Colonic mucosa (tissue), 4 donors: Measurements from ENCODE around the gene RPE65. TPM values are rescaled to one million over a fixed set of nuclear protein-coding genes. Genes with fewer than 3 reads are reported as not detected.
"Not testable (repeated sequence)": the region's sequence is repeated elsewhere in the genome, so short reads cannot be mapped to it uniquely, and the experiment has no call there.

Experiments
- DNase-seq: peaks from one replicate; pipeline ENCODE4 v3.0.0-alpha.2; 2020
- H3K27ac ChIP-seq: fragments of 200-600 bp; one replicate; pipeline ENCODE4 v1.8.0; 2021
- H3K27me3 ChIP-seq: fragments of 200-600 bp; one replicate; pipeline ENCODE4 v1.8.0; 2021
- H3K36me3 ChIP-seq: fragments of 200-600 bp; one replicate; pipeline ENCODE4 v1.8.0; 2021
- H3K4me1 ChIP-seq: fragments of 200-600 bp; one replicate; pipeline ENCODE4 v1.8.0; 2021; ENCODE audit warnings: mild to moderate bottlenecking
- H3K4me3 ChIP-seq: fragments of 200-600 bp; one replicate; pipeline ENCODE4 v1.8.0; 2021
- H3K9ac ChIP-seq, 2 donors: one replicate each; pipeline ENCODE4 v1.7.0; 2013; ENCODE audit warnings: control low read depth in 2 of 2, low read depth in 2 of 2, low read length in 2 of 2
- H3K9me3 ChIP-seq: fragments of 200-600 bp; one replicate; pipeline ENCODE4 v1.8.0; 2021
- CTCF ChIP-seq: fragments of 200-600 bp; IDR thresholded peaks from one replicate; pipeline ENCODE4 v1.8.0; 2022; ENCODE audit warnings: antibody characterized with exemption, mild to moderate bottlenecking
- intact Hi-C: fragments of 100-400 bp; cut with DNase I; formaldehyde crosslinking; loops from one replicate; pipeline ENCODE4 v1.14.1; 2022
- total RNA-seq, 2 donors: library from RNA; stranded (reverse); fragmentation: NEBNext Ultra II Directional in 1 of 2; extraction: Animal tissue kit (Norgen Biotek cat#: 25700) in 1 of 2; gene quantifications; one replicate each; pipeline ENCODE4 v1.2.1, GENCODE V29; 2021
- donor health status: healthy.
- donor health status: DM: no; HTN: no; CAD: no.
- donor health status: DM: no; HTN: no; CAD: no.

RPE65 gene
- total RNA-seq, 2 donors from 2014 or later: not detected

GRCh38 chr1:68409426-68409825 lies 40.3 kb downstream of the RPE65 start:
- intact Hi-C loops: no loop called here
- Histone ChIP-seq H3K36me3 (no peaks in the 10 kb centered on the region), H3K4me3 (no peak overlapping the region), H3K27ac (no peak overlapping the region), H3K9ac (no peak overlapping the region), H3K9me3 (no peaks in the 10 kb centered on the region), H3K4me1 (no peaks in the 10 kb centered on the region), H3K27me3 (no peaks in the 10 kb centered on the region)
- no peak for TF ChIP-seq CTCF
- no peak for DNase-seq

GRCh38 chr1:68401506-68401905 lies 48.2 kb downstream of the RPE65 start:
- no peak for TF ChIP-seq CTCF
- H3K4me1 ChIP-seq: no peaks in the 10 kb centered on the region
- intact Hi-C loops: no loop called here

GRCh38 chr1:68395575-68395974 lies 54.2 kb downstream of the RPE65 start:
- H3K9ac ChIP-seq, intact Hi-C loops, H3K27ac ChIP-seq, H3K4me3 ChIP-seq, H3K9me3 ChIP-seq, H3K36me3 ChIP-seq, H3K27me3 ChIP-seq, DNase-seq, H3K4me1 ChIP-seq: not testable (repeated sequence)

More at GRCh38 chr1:68401506-68401905, 48.2 kb downstream of the RPE65 start:
- no peak overlapping the region for H3K27ac ChIP-seq
- H3K36me3 ChIP-seq: no peaks in the 10 kb centered on the region
- no peak overlapping the region for H3K4me3 ChIP-seq
- no peak for DNase-seq
- H3K27me3 ChIP-seq: no peaks in the 10 kb centered on the region
- no peak overlapping the region for H3K9ac ChIP-seq
- no peaks in the 10 kb centered on the region for H3K9me3 ChIP-seq

GRCh38 chr1:68392474-68392873 lies 57.3 kb downstream of the RPE65 start:
- DNase-seq, H3K27ac ChIP-seq, H3K4me3 ChIP-seq, H3K4me1 ChIP-seq, intact Hi-C loops, H3K9ac ChIP-seq, H3K27me3 ChIP-seq, H3K9me3 ChIP-seq, H3K36me3 ChIP-seq: not testable (repeated sequence)

- H3K27ac ChIP-seq, intact Hi-C loops, H3K4me1 ChIP-seq, H3K9me3 ChIP-seq, DNase-seq, H3K27me3 ChIP-seq, H3K4me3 ChIP-seq, H3K36me3 ChIP-seq, H3K9ac ChIP-seq: not testable (repeated sequence)
These were observed 63.8 kb downstream of the RPE65 start for GRCh38 chr1:68385798-68386524.

GRCh38 chr1:68384872-68385411 lies 64.8 kb downstream of the RPE65 start:
- H3K36me3 ChIP-seq: no peaks in the 10 kb centered on the region
- H3K9me3 ChIP-seq: no peaks in the 10 kb centered on the region
- peak overlapping the region; percentile 18 for H3K27ac ChIP-seq
- no peak overlapping the region for H3K4me3 ChIP-seq
- H3K27me3 ChIP-seq: no peaks in the 10 kb centered on the region
- no peak for DNase-seq
- no peak for TF ChIP-seq CTCF
- intact Hi-C loops: no loop called here
- H3K4me1 ChIP-seq: no peaks in the 10 kb centered on the region
- no peak overlapping the region for H3K9ac ChIP-seq

- Histone ChIP-seq H3K36me3 (no peaks in the 10 kb centered on the region), H3K9me3 (no peaks in the 10 kb centered on the region), H3K9ac (no peak overlapping the region), H3K27ac (peak overlapping the region; percentile 18), H3K4me3 (no peak overlapping the region), H3K4me1 (no peaks in the 10 kb centered on the region), H3K27me3 (no peaks in the 10 kb centered on the region)
- TF ChIP-seq CTCF: no peak
- intact Hi-C loops: no loop called here
- no peak for DNase-seq
These were observed 65.4 kb downstream of the RPE65 start for GRCh38 chr1:68384321-68384813.
